NCI-H2196 treated with DMSO at 0.1 percent for 48 hours (cell line): ENCODE data around the gene TAS2R40.
"Not testable (repeated sequence)": the region's sequence is repeated elsewhere in the genome, so short reads cannot be mapped to it uniquely, and the experiment has no call there.

Experiments
- DNase-seq: peaks from one replicate; lab custom pipeline; 2025; ENCODE audit not compliant: unreplicated experiment; lab: John Stamatoyannopoulos, UW

Gene TAS2R40

GRCh38 chr7:143221737-143222136 lies at the start of gene TAS2R40:
Gene TAS2R40 (plus strand): TSS chr7:143222037. CDS start chr7:143222079, 42 bp downstream.
- no peak for DNase-seq

DNA sequence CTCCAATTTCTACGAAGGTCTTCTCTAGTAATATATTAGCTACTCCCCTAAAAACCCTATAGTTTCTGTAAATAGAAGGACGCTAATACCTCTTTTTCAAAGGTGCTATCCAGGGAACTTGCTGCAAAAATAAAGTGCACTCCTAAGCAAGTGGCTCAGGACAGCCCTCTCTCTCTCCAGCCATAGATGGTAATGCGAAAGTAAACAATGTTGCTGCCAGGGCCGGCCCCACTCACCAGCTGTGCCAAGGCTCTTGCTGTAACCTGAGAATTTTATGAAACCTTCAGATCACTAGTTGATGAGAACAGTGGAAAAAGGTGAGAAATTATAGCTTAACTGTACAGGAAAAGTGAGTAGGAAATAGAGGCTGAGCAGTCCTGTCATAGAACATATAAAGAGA lies 49.5 kb upstream of the TAS2R40 start:
- DNase-seq = peak; percentile 62

GRCh38 chr7:143176128-143176527 lies 45.7 kb upstream of the TAS2R40 start:
- no peak for DNase-seq

DNA sequence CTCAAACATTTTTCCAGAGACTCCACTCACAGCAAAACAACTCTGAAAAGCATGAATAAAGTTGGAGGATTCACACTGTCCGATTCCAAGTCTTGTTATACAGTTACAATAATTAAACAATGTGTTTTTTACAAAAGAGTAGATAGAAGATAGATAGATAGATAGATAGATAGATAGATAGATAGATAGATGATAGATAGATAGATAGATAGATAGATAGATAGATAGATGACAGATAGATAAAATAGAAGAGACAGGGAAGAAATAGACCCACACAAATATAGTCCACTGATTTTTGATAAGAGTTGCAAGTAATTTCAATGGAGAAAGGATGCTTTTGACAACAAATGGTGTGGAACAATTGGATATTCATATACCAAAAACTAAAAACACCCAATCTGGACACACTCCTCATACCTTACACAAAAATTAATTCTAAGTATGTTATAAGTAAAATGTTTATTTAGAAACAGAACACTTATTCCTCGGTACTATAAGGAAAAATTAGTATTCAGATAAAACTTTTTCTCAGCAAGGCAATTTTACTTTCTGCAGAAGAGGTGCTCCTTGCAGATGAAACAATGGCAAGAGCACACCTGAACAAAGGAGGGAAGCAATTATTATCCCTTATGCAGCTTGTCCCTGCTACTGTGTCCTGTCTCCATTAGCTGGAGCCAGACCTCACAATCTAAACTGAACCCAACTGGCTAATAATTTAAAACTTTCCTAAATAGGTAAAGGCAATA lies 44.3 kb upstream of the TAS2R40 start:
- no peak for DNase-seq

DNA sequence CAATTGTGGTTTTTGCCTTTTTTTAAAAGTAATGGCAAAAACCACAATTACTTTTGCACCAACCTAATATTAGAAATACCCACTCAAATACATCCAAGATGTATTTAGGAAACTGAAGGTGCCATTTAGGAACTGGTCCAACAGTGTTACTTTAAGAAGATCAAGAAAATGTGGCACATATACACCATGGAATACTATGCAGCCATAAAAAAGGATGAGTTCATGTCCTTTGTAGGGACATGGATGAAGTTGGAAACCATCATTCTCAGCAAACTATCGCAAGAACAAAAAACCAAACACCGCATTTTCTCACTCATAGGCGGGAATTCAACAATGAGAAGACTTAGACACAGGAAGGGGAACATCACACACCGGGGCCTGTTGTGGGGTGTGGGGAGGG lies 41.1 kb upstream of the TAS2R40 start:
- not testable (repeated sequence) for DNase-seq

GRCh38 chr7:143181349-143181748 lies 40.5 kb upstream of the TAS2R40 start:
- no peak for DNase-seq

- DNase-seq = no peak
Observed at GRCh38 chr7:143183024-143183423, 38.8 kb upstream of the TAS2R40 start, which contains the start of gene TAS2R39. Gene TAS2R39 (plus strand): TSS chr7:143183419. CDS start chr7:143183419, 0 bp downstream.

GRCh38 chr7:143185551-143185950 lies 36.3 kb upstream of the TAS2R40 start:
- no peak for DNase-seq

GRCh38 chr7:143188994-143189393 lies 32.8 kb upstream of the TAS2R40 start:
- DNase-seq = no peak

DNA sequence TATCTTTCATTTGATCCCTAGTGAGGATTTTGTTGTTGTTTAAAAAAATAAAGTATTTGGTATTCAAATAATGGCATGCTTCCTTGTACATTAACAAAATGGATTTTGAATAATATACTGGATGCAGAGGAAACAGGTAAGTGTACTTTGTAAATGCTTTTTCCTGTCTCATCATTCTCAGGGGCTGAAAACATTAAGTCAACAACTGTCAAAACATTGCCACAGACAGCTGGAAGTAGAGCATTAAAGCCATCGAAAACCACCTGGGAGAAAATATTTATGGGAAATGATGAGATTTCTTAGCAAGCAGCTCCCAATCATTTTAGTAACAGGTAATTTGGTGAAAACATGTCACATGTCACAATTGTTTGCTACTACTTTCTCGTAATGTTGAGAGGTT lies 28.0 kb upstream of the TAS2R40 start:
- no peak for DNase-seq

GRCh38 chr7:143199040-143199439 lies 22.8 kb upstream of the TAS2R40 start:
- DNase-seq = no peak

- DNase-seq = no peak
Observed at GRCh38 chr7:143202161-143202560, 19.7 kb upstream of the TAS2R40 start.

GRCh38 chr7:143203386-143203785 lies 18.5 kb upstream of the TAS2R40 start:
- DNase-seq = no peak

DNA sequence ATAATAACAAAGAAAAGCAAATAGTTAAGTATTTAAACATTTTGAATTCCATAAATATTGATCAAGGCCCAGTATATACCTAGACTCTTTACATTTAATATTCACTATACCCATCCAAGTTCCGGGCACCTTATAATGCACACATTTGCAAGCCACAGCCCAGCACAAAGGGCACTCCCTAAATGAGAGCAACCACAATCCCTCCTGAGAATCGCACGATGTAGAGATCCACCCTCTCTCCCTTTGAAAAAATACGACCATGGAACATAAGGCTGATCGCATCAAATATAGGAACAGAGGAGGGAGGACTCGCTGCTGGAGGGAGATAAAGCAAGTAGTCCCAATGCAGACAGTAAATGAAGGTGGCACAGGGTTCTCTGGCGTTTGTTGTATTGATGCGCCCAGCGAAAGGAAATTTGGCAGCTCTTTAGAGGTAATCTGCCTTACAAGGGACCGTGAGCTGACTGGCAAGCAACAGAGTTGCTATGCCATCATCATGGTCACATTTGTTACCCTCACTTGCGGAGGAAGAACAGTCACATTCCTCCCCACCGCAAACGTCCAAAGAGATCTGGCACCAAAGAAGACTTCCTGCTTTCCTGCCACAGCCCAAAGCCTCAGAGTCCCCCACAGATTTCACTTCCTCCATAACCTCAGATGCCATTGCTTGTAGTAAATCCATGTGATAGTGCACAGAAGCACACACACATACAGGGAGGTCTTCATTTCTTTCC lies 16.1 kb upstream of the TAS2R40 start:
- no peak for DNase-seq

GRCh38 chr7:143210541-143210940 lies 11.3 kb upstream of the TAS2R40 start:
- no peak for DNase-seq

GRCh38 chr7:143213478-143213877 lies 8.4 kb upstream of the TAS2R40 start:
- not testable (repeated sequence) for DNase-seq

DNA sequence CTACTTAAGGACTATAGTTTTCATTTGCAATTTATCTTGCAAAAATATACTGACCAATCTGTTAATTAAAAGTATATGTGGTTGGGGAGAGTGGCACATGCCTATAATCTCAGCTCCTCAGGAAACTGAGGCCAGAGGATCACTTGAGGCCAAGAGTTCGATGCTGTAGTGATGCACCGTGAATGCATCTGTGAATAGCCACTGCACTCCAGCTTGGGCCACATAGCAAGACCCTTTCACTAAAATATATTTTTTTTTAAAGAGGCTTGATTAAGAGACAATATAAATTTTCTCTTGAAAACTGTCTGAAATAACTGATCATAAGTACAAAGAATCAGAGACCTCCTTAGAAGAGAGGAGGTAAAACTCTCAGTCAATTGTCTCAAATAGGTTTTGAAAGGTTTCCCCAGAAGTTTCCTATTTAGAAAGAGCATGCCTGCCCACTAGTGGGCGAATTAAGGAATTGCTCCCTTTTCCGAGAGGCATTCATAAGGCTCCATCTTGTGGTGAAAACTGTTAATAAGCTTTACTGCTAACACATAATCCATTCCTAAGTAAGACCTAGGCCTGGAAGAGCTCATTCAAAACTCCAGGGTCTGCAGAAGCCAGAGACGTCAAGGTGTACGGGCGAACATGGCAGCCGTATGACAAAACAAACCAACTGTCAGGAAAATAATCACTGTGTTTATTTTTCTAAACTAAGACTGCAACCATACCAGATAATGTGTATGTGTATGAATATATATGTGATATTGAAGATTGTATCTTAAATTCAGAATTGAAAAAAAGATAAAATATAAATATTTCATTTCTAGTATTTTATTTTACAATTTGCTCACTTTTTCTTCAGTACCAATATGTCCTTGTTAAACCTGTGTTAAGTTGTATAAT lies 6.8 kb upstream of the TAS2R40 start:
- peak; percentile 66 for DNase-seq

DNA sequence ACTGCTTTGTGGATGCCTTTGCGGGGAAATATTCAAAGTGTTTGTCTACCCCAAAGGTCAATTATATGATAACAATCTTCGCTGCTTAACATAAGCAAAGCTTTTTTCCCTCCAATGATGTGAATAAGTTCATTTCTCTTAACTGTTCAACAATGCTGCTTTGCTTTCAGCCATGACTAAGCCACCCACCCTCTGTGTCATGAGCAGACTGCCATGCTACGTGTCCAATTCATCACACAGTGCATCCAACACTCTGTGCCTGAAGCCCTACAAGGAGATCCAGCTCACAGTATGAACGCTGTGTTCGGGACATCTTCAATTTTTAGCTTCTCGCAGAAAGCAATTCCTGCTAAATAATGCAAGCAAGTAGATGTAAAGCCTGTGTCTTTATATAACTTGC lies 5.7 kb upstream of the TAS2R40 start:
- DNase-seq = no peak

- no peak for DNase-seq
Observed at GRCh38 chr7:143216686-143217085, 5.2 kb upstream of the TAS2R40 start.

GRCh38 chr7:143217806-143218205 lies 4.0 kb upstream of the TAS2R40 start:
- DNase-seq = no peak

DNA sequence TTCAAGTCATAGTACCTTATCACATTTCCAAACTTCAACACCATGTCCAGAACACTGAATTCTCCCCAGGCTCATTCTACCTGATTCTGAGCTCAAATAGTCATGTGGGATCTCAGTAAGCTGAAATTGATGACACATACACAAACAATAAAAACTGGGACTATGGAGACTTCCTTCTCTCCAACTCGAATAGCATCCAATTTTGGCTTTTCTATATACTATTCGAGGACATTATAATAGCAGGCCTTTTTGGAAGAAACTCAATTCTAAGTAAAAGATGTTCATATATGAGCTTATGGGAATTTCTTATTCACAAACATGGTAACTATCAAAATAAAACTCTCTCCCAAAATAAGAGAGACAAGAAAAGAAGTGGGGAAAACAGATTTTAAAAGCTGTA lies 551 bp upstream of the TAS2R40 start:
- DNase-seq = no peak
